ENCODE measurements around the gene RAB3D. TPM values are rescaled to one million over a fixed set of nuclear protein-coding genes. Genes with fewer than 3 reads are reported as not detected.
"Not testable (repeated sequence)": the region's sequence is repeated elsewhere in the genome, so short reads cannot be mapped to it uniquely, and the experiment has no call there.

The RAB3D gene
- total RNA-seq, 1 experiment from 2014 or later = 28.9 TPM

DNA sequence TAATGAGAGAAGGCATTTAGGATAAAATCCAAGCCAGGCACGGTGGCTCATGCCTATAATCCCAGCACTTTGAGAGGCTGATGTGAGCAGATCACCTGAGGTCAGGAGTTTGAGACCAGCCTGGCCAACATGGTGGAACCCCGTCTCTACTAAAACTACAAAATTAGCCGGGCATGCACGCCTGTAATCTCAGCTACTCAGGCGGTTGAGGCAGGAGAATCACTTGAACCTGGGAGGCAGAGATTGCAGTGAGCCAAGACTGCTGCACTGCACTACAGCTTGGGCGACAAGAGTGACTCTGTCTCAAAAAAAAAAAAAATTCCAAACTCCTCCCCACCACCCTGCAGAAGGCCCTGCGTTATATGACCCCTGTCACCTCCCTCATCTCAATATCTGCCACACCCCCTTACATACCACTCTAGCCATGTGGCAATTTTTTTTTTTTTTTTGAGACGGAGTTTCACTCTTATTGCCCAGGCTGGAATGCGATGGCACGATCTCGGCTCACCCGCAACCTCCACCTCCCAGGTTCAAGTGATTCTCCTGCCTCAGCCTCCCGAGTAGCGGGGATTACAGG is 39.9 kb upstream of the RAB3D start:
- H3K4me1 ChIP-seq (ENCODE audit: control insufficient read depth in 1 of 2, insufficient read depth in 2 of 2, low read length in 2 of 2) = peaks cover 51 to 84% of the 10 kb centered on the region in 2 experiments
- H3K27ac ChIP-seq (ENCODE audit: low read depth, low read length) = peak overlapping the region; percentile 81

DNA sequence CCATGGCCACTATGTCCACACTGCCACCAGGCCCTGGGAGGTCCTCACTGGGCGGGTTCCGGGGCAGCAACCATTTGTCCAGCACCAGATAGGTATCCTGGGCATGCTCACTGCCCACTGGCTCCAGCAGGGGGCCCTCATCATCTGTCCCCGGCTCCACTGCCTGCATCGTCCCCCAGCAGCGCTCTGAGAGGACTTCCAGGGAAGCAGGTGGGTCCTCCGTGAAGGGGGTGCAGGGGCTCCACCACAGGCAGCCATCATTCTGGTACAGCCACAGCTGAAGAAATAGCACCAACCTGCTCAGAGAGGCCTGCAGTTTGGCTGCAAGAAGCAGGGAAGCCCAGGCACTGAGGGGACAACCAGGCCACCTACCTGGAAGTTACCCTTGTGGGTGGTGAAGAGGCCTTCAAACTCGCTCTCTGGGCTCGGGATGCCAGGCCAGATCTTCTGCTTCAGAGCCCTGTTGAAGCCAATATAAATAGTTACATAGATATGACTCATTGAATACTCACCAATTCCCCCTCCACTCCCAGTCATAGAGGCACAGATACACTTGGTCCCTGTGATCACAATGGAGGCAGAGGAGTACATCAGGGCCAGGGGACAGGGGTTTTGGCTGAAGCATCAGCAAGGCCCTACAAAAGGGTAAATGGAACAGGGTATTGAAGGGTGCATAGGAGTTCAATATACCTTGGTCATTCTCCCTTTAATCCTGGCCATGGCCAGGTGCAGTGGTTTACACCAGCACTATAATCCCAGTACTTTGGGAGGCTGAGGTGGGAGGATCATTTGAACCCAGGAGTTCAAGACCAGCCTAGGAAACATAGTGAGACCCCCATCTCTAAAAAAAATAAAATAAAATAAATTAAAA is 39.1 kb upstream of the RAB3D start:
- POLR2A ChIA-PET = interaction anchor here (0.7 kb wide), 1 partner anchor 181 kb away, joined by 3 read pairs; the partner anchor contains the start of gene ELOF1
- Histone ChIP-seq H3K4me2 (ENCODE audit: low read length) (peak overlapping the region; percentile 97), H3K4me1 (ENCODE audit: control insufficient read depth in 1 of 2, insufficient read depth in 2 of 2, low read length in 2 of 2) (peaks cover 56 to 84% of the 10 kb centered on the region in 2 experiments)

More for the DNA sequence above, 39.9 kb upstream of the RAB3D start:
- H4K20me1 ChIP-seq (ENCODE audit: insufficient read depth); ATAC-seq; DNase-seq (ENCODE audit: low read depth, low spot score); H2AFZ ChIP-seq (ENCODE audit: low read depth, low read length, poor library complexity, severe bottlenecking); H3K9me2 ChIP-seq (ENCODE audit: insufficient read depth); intact Hi-C loops (cut with micrococcal nuclease); RAD21 ChIA-PET (ENCODE audit: low non-redundant PET in 1 of 2, low total read pairs in 2 of 2, uncharacterized antibody in 2 of 2, unreplicated experiment in 2 of 2); H3K79me2 ChIP-seq (ENCODE audit: insufficient read depth, low read length); BruUV-seq (replicated peaks); H3K36me3 ChIP-seq (ENCODE audit: control insufficient read depth in 1 of 2, insufficient read depth in 2 of 2, low read length in 2 of 2); H3K4me3 ChIP-seq (replicated peaks in 1 of 2; ENCODE audit: low read depth in 1 of 2, low read length in 2 of 2); H3K27me3 ChIP-seq (ENCODE audit: insufficient read depth, low read length); H3K9me3 ChIP-seq (ENCODE audit: control insufficient read depth in 1 of 2, insufficient read depth in 1 of 2, low read depth in 1 of 2, low read length in 2 of 2); POLR2A ChIA-PET: not testable (repeated sequence)
- CTCF ChIA-PET = interaction anchor here (1.2 kb wide), 1 partner anchor 34 kb away, joined by 3 read pairs; no protein-coding TSS in a partner anchor
- Histone ChIP-seq H3K4me2 (ENCODE audit: low read length) (peak overlapping the region; percentile 97), H3K9ac (ENCODE audit: low read length) (peak overlapping the region; percentile 79; the same call in 1 of the 2 replicates)

More for the DNA sequence above, 39.1 kb upstream of the RAB3D start:
- TF ChIP-seq RAD21 (IDR thresholded peaks at IDR 0.05; ENCODE audit: low read depth) (no peak), EZH2phosphoT487 (IDR thresholded peaks at IDR 0.05; ENCODE audit: borderline replicate concordance) (no peak), YY1 (IDR thresholded peaks at IDR 0.05; ENCODE audit: extremely low read depth, insufficient replicate concordance, low read depth, low read length) (peak; percentile 35), CTCF (IDR thresholded peaks at IDR 0.05 in 2 of 3, conservative IDR thresholded peaks at IDR 0.05 in 1 of 3; ENCODE audit: borderline replicate concordance in 1 of 3, insufficient read depth in 1 of 3, low read depth in 2 of 3, low read length in 2 of 3) (peak in 2 of 3 experiments; percentile 68 to 75; a peak in 4 of 6 replicates), ZBTB33 (IDR thresholded peaks at IDR 0.05; ENCODE audit: extremely low read depth, insufficient replicate concordance, low read length) (no peak), SRF (IDR thresholded peaks at IDR 0.05; ENCODE audit: low read depth) (no peak)
- ATAC-seq (no peak), DNase-seq (ENCODE audit: low read depth, low spot score) (no peak)
- intact Hi-C loops (cut with micrococcal nuclease) = loop anchor here (1.0 kb wide), 1 partner anchor 68 kb away; no protein-coding TSS in a partner anchor
- Histone ChIP-seq H3K79me2 (ENCODE audit: insufficient read depth, low read length) (peaks cover 7% of the 10 kb centered on the region; the same call in 1 of the 2 replicates), H3K36me3 (ENCODE audit: control insufficient read depth in 1 of 2, insufficient read depth in 2 of 2, low read length in 2 of 2) (no peaks in the 10 kb centered on the region), H3K9me2 (ENCODE audit: insufficient read depth) (no peaks in the 10 kb centered on the region), H3K27me3 (ENCODE audit: insufficient read depth, low read length) (no peaks in the 10 kb centered on the region), H3K4me3 (replicated peaks in 1 of 2; ENCODE audit: low read depth in 1 of 2, low read length in 2 of 2) (peak overlapping the region; percentile 5 to 33; a peak in 2 of 4 replicates), H3K9ac (ENCODE audit: low read length) (peak overlapping the region; percentile 51), H3K9me3 (ENCODE audit: control insufficient read depth in 1 of 2, insufficient read depth in 1 of 2, low read depth in 1 of 2, low read length in 2 of 2) (no peaks in the 10 kb centered on the region), H3K27ac (ENCODE audit: low read depth, low read length) (peak overlapping the region; percentile 72), H2AFZ (ENCODE audit: low read depth, low read length, poor library complexity, severe bottlenecking) (no peak overlapping the region), H4K20me1 (ENCODE audit: insufficient read depth) (no peaks in the 10 kb centered on the region)
- RAD21 ChIA-PET (ENCODE audit: low non-redundant PET in 1 of 2, low total read pairs in 2 of 2, uncharacterized antibody in 2 of 2, unreplicated experiment in 2 of 2) = no interaction called here
- CTCF ChIA-PET = interaction anchor here (1.5 kb wide), 1 partner anchor 85 kb away, joined by 8 read pairs; no protein-coding TSS in a partner anchor
- BruUV-seq (replicated peaks) = no TSS peak

Data from HCT116 (cell line).